UCSD-AML1 (cell line): ENCODE measurements around the gene XBP1.
"Not testable (repeated sequence)": the region's sequence is repeated elsewhere in the genome, so short reads cannot be mapped to it uniquely, and the experiment has no call there.

ENCODE experiments used
- DNase-seq: peaks from one replicate; lab custom pipeline; 2025; ENCODE audit not compliant: unreplicated experiment; lab: John Stamatoyannopoulos, UW

XBP1 gene

GRCh38 chr22:28800308-28801041 is at the start of gene XBP1:
TSS of gene XBP1 (minus strand) at chr22:28800569.
- peak; percentile 97 for DNase-seq

- DNase-seq = no peak
Measured at GRCh38 chr22:28846994-28847393, 46.6 kb upstream of the XBP1 start.

GRCh38 chr22:28844277-28844676 is 43.9 kb upstream of the XBP1 start:
- DNase-seq = not testable (repeated sequence)

- no peak for DNase-seq
Measured at GRCh38 chr22:28843633-28844032, 43.3 kb upstream of the XBP1 start.

GRCh38 chr22:28841111-28841510 is 40.7 kb upstream of the XBP1 start:
- no peak for DNase-seq

- DNase-seq = no peak
Measured at GRCh38 chr22:28838971-28839370, 38.6 kb upstream of the XBP1 start.

GRCh38 chr22:28837640-28838039 is 37.3 kb upstream of the XBP1 start:
- DNase-seq = no peak

- no peak for DNase-seq
Measured at GRCh38 chr22:28835630-28836189, 35.3 kb upstream of the XBP1 start.

GRCh38 chr22:28833276-28833923 is 33.0 kb upstream of the XBP1 start:
- DNase-seq = no peak

- DNase-seq = no peak
Measured at GRCh38 chr22:28832731-28833130, 32.4 kb upstream of the XBP1 start.

GRCh38 chr22:28831140-28832072 is 31.0 kb upstream of the XBP1 start:
- DNase-seq = no peak

- DNase-seq = no peak
Measured at GRCh38 chr22:28830441-28830840, 30.1 kb upstream of the XBP1 start.

GRCh38 chr22:28829358-28830181 is 29.2 kb upstream of the XBP1 start:
- peak; percentile 76 for DNase-seq

GRCh38 chr22:28826921-28827320 is 26.6 kb upstream of the XBP1 start:
- DNase-seq = no peak

GRCh38 chr22:28826430-28826829 is 26.1 kb upstream of the XBP1 start:
- DNase-seq = not testable (repeated sequence)

GRCh38 chr22:28824455-28824854 is 24.1 kb upstream of the XBP1 start:
- not testable (repeated sequence) for DNase-seq

- DNase-seq = no peak
Measured at GRCh38 chr22:28822930-28823551, 22.7 kb upstream of the XBP1 start.

GRCh38 chr22:28821452-28821851 is 21.1 kb upstream of the XBP1 start:
- no peak for DNase-seq

- no peak for DNase-seq
Measured at GRCh38 chr22:28820885-28821284, 20.5 kb upstream of the XBP1 start.
